HepG2 (cell line): ENCODE data around the gene SPHK1. TPM values are rescaled to one million over a fixed set of nuclear protein-coding genes. Genes with fewer than 3 reads are reported as not detected.

Experiments
- AKAP8 ChIP-seq: sonication (generic); formaldehyde crosslinking; IDR thresholded peaks from 2 replicates; pipeline ENCODE4 v1.5.1; 2020; ENCODE audit warnings: mild to moderate bottlenecking, missing genetic modification reagents
- ATAD3A ChIP-seq: sonication (generic); formaldehyde crosslinking; IDR thresholded peaks from 2 replicates; pipeline ENCODE4 v1.4.0; 2020; ENCODE audit warnings: missing genetic modification reagents
- FOXP1 ChIP-seq, 2 experiments: fragments of 450-650 bp in 1 of 2; IDR thresholded peaks; 2 replicates each; pipeline ENCODE4 v1.6.1; 2017 to 2018; ENCODE audit warnings: antibody characterized with exemption in 1 of 2
- ISL2 ChIP-seq: sonication (generic); formaldehyde crosslinking; IDR thresholded peaks from 2 replicates; pipeline ENCODE4 v1.5.0; 2020; ENCODE audit warnings: missing genetic modification reagents
- MED13 ChIP-seq: sonication (generic); formaldehyde crosslinking; IDR thresholded peaks from 2 replicates; pipeline ENCODE4 v1.5.0; 2020; ENCODE audit warnings: missing genetic modification reagents
- PHF20 ChIP-seq: sonication (generic); formaldehyde crosslinking; IDR thresholded peaks from 2 replicates; pipeline ENCODE4 v1.5.0; 2020; ENCODE audit warnings: mild to moderate bottlenecking, missing genetic modification reagents
- PHF5A ChIP-seq: IDR thresholded peaks from one replicate; pipeline ENCODE4 v1.6.1; 2018; ENCODE audit warnings: low read depth, missing genetic modification reagents; ENCODE audit not compliant: unreplicated experiment
- RELA ChIP-seq: sonication (generic); formaldehyde crosslinking; IDR thresholded peaks from 2 replicates; pipeline ENCODE4 v1.4.0; 2020; ENCODE audit warnings: missing genetic modification reagents
- RFX1 ChIP-seq: fragments of 450-650 bp; IDR thresholded peaks from 2 replicates; pipeline ENCODE4 v1.6.1; 2017
- SNAI1 ChIP-seq: sonication (generic); formaldehyde crosslinking; IDR thresholded peaks from 2 replicates; pipeline ENCODE4 v1.5.0; 2020; ENCODE audit warnings: mild to moderate bottlenecking, missing genetic modification reagents, borderline replicate concordance
- ZFP62 ChIP-seq: sonication (generic); formaldehyde crosslinking; IDR thresholded peaks from 2 replicates; pipeline ENCODE4 v1.4.0; 2020; ENCODE audit warnings: missing genetic modification reagents
- ZFX ChIP-seq: sonication (generic); formaldehyde crosslinking; IDR thresholded peaks from 2 replicates; pipeline ENCODE4 v1.4.0; 2020; ENCODE audit warnings: mild to moderate bottlenecking, low read depth, missing genetic modification reagents, moderate library complexity
- ZNF160 ChIP-seq: sonication (generic); formaldehyde crosslinking; IDR thresholded peaks from 2 replicates; pipeline ENCODE4 v1.8.0; 2022; ENCODE audit warnings: mild to moderate bottlenecking, inconsistent platforms, missing genetic modification reagents
- ZNF251 ChIP-seq: sonication (generic); formaldehyde crosslinking; IDR thresholded peaks from 2 replicates; pipeline ENCODE4 v1.9.0; 2021; ENCODE audit warnings: mild to moderate bottlenecking, missing genetic modification reagents
- ZNF572 ChIP-seq: sonication (generic); formaldehyde crosslinking; IDR thresholded peaks from 2 replicates; pipeline ENCODE4 v1.5.1; 2020; ENCODE audit warnings: mild to moderate bottlenecking, missing genetic modification reagents
- ZNF660 ChIP-seq: sonication (generic); formaldehyde crosslinking; IDR thresholded peaks from 2 replicates; pipeline ENCODE4 v1.5.1; 2020; ENCODE audit warnings: mild to moderate bottlenecking, low read depth, missing genetic modification reagents, borderline replicate concordance
- ZNF747 ChIP-seq: sonication (generic); formaldehyde crosslinking; IDR thresholded peaks from 2 replicates; pipeline ENCODE4 v1.8.1; 2023; ENCODE audit warnings: missing genetic modification reagents, mild to moderate bottlenecking, borderline replicate concordance
- ZNF75D ChIP-seq: sonication (generic); formaldehyde crosslinking; IDR thresholded peaks from 2 replicates; pipeline ENCODE4 v1.8.1; 2023; ENCODE audit warnings: missing genetic modification reagents, mild to moderate bottlenecking, borderline replicate concordance
- ZNF792 ChIP-seq: IDR thresholded peaks from 2 replicates; pipeline ENCODE4 v1.6.1; 2016
- polyA plus RNA-seq, 8 experiments: library from polyadenylated mRNA; depleted of rRNA in 3 of 8; stranded (reverse) in 7 of 8; unstranded in 1 of 8; fragments of >200 nt; fragmentation: Illumina TruSeq in 4 of 8; extraction: Trizol in 4 of 8; gene quantifications; 2 replicates each; pipeline versions ENCODE4 v1.2.1 to v1.2.3, GENCODE V29; 2011 to 2016; ENCODE audit warnings: low read depth in 4 of 8, missing spikeins in 1 of 8, mixed read lengths in 1 of 8; ENCODE audit not compliant: insufficient read depth in 1 of 8
- total RNA-seq, 5 experiments: library from RNA; depleted of rRNA; stranded (reverse); fragments of >200 nt; fragmentation: Illumina TruSeq; extraction: Trizol; gene quantifications; 2 replicates each; pipeline ENCODE4 v1.2.3, GENCODE V29; 2016; ENCODE audit warnings: low read depth in 1 of 5
- TF ChIP-seq, protein P1 (sequence below): sonication (generic); formaldehyde crosslinking; IDR thresholded peaks from 2 replicates; pipeline ENCODE4 v1.5.0; 2020; ENCODE audit warnings: missing genetic modification reagents
- TF ChIP-seq, protein P2 (sequence below): sonication (generic); formaldehyde crosslinking; IDR thresholded peaks from 2 replicates; pipeline ENCODE4 v1.5.1; 2020; ENCODE audit warnings: missing genetic modification reagents, mild to moderate bottlenecking, borderline replicate concordance
- TF ChIP-seq, protein P3 (sequence below): sonication (generic); formaldehyde crosslinking; IDR thresholded peaks from 2 replicates; pipeline ENCODE4 v1.8.0; 2022; ENCODE audit warnings: low read depth, missing genetic modification reagents
- TF ChIP-seq, protein P4 (sequence below): sonication (generic); formaldehyde crosslinking; IDR thresholded peaks from 2 replicates; pipeline ENCODE4 v1.4.0; 2020; ENCODE audit warnings: missing genetic modification reagents

The SPHK1 gene
- total and polyA plus RNA-seq, 2 of the 13 experiments (the other 11 are each of a cell fraction or from before 2014, with no cell fraction given), result 129 to 160 TPM

DNA sequence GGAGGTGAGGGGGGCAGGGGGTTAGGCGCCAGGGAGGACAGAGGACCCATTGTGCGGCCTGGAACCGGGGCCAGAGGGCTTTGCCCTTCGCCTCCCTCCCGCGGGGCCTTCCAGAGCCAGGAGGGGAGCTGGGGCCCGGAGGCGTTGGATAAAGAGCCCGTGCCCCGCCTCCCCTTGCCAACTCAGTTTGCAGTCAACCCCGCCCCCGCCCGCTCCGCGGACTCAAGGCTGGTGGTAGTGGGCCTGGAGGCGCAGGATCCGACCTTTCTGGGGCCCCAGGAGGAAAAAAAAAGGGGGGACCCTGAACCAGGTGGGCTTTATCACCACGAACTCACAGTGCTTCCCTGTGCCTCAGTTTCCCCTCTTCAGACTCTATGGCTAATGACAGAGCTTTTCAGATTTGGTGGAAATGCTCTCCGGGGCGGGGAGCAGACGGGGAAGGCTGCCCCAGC, 2.0 kb upstream of the SPHK1 start (continued):
- TF ChIP-seq, protein P1, sequence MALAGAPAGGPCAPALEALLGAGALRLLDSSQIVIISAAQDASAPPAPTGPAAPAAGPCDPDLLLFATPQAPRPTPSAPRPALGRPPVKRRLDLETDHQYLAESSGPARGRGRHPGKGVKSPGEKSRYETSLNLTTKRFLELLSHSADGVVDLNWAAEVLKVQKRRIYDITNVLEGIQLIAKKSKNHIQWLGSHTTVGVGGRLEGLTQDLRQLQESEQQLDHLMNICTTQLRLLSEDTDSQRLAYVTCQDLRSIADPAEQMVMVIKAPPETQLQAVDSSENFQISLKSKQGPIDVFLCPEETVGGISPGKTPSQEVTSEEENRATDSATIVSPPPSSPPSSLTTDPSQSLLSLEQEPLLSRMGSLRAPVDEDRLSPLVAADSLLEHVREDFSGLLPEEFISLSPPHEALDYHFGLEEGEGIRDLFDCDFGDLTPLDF (CRISPR knock-in tag), result 0 out of 2 replicates have a peak, but pooled peaks have one; percentile 22
- TF ChIP-seq ZNF792 (CRISPR knock-in tag), result 0 out of 2 replicates have a peak, but pooled peaks have one; percentile 22
- TF ChIP-seq RELA (CRISPR knock-in tag), result peak; percentile 78; the same call in 1 of the 2 replicates
- no peak for TF ChIP-seq SNAI1 (CRISPR knock-in tag)
- peak; percentile 80 for TF ChIP-seq MED13 (CRISPR knock-in tag)
- TF ChIP-seq ZNF251 (CRISPR knock-in tag), result no peak
- no peak for TF ChIP-seq PHF5A
- TF ChIP-seq, protein P2, sequence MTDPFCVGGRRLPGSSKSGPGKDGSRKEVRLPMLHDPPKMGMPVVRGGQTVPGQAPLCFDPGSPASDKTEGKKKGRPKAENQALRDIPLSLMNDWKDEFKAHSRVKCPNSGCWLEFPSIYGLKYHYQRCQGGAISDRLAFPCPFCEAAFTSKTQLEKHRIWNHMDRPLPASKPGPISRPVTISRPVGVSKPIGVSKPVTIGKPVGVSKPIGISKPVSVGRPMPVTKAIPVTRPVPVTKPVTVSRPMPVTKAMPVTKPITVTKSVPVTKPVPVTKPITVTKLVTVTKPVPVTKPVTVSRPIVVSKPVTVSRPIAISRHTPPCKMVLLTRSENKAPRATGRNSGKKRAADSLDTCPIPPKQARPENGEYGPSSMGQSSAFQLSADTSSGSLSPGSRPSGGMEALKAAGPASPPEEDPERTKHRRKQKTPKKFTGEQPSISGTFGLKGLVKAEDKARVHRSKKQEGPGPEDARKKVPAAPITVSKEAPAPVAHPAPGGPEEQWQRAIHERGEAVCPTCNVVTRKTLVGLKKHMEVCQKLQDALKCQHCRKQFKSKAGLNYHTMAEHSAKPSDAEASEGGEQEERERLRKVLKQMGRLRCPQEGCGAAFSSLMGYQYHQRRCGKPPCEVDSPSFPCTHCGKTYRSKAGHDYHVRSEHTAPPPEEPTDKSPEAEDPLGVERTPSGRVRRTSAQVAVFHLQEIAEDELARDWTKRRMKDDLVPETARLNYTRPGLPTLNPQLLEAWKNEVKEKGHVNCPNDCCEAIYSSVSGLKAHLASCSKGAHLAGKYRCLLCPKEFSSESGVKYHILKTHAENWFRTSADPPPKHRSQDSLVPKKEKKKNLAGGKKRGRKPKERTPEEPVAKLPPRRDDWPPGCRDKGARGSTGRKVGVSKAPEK (CRISPR knock-in tag), result no peak
- peak; percentile 87 for TF ChIP-seq ZNF747
- peak; percentile 84 for TF ChIP-seq ZFX (CRISPR knock-in tag)
- TF ChIP-seq, protein P3, sequence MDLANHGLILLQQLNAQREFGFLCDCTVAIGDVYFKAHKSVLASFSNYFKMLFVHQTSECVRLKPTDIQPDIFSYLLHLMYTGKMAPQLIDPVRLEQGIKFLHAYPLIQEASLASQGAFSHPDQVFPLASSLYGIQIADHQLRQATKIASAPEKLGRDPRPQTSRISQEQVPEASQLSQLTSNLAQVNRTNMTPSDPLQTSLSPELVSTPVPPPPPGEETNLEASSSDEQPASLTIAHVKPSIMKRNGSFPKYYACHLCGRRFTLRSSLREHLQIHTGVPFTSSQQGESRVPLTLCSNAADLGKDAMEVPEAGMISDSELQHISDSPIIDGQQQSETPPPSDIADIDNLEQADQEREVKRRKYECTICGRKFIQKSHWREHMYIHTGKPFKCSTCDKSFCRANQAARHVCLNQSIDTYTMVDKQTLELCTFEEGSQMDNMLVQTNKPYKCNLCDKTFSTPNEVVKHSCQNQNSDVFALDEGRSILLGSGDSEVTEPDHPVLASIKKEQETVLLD (CRISPR knock-in tag), result no peak
- TF ChIP-seq ZNF572, result no peak
- TF ChIP-seq ISL2 (CRISPR knock-in tag), result peak; percentile 93
- TF ChIP-seq AKAP8 (CRISPR knock-in tag), result peak; percentile 88; the same call in 1 of the 2 replicates
- TF ChIP-seq, protein P4, sequence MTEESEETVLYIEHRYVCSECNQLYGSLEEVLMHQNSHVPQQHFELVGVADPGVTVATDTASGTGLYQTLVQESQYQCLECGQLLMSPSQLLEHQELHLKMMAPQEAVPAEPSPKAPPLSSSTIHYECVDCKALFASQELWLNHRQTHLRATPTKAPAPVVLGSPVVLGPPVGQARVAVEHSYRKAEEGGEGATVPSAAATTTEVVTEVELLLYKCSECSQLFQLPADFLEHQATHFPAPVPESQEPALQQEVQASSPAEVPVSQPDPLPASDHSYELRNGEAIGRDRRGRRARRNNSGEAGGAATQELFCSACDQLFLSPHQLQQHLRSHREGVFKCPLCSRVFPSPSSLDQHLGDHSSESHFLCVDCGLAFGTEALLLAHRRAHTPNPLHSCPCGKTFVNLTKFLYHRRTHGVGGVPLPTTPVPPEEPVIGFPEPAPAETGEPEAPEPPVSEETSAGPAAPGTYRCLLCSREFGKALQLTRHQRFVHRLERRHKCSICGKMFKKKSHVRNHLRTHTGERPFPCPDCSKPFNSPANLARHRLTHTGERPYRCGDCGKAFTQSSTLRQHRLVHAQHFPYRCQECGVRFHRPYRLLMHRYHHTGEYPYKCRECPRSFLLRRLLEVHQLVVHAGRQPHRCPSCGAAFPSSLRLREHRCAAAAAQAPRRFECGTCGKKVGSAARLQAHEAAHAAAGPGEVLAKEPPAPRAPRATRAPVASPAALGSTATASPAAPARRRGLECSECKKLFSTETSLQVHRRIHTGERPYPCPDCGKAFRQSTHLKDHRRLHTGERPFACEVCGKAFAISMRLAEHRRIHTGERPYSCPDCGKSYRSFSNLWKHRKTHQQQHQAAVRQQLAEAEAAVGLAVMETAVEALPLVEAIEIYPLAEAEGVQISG (CRISPR knock-in tag), result peak; percentile 82; the same call in 1 of the 2 replicates
- no peak for TF ChIP-seq ZNF660
- no peak for TF ChIP-seq ATAD3A
- TF ChIP-seq ZNF160, result 0 out of 2 replicates have a peak, but pooled peaks have one; percentile 16
- no peak; the same call in 1 of the 2 replicates for TF ChIP-seq PHF20 (CRISPR knock-in tag)
- TF ChIP-seq RFX1, result no peak
- no peak for TF ChIP-seq ZFP62 (CRISPR knock-in tag)
- TF ChIP-seq ZNF75D (CRISPR knock-in tag), result no peak
- no peak for TF ChIP-seq FOXP1 (IDR thresholded peaks at IDR 0.05)
- TF ChIP-seq FOXP1 (CRISPR knock-in tag; IDR thresholded peaks at IDR 0.05), result peak; percentile 50; the same call in 1 of the 2 replicates
